CD1c-positive myeloid dendritic cell (primary cell): ENCODE measurements around the gene SIRPA.
A peak's percentile ranks its signal among the peaks of the same experiment; 100 is the strongest.

Experiments used
- DNase-seq: peaks from one replicate; pipeline ENCODE4 v3.0.0-alpha.2; 2016; ENCODE audit errors: extremely low spot score

SIRPA gene

GRCh38 chr20:1949347-1950100 is 54.3 kb downstream of the SIRPA start:
- DNase-seq = no peak

GRCh38 chr20:1950836-1951235 is 55.6 kb downstream of the SIRPA start:
- DNase-seq = no peak

GRCh38 chr20:1951436-1952115 is 56.4 kb downstream of the SIRPA start:
- no peak for DNase-seq

- DNase-seq = no peak
Measured at GRCh38 chr20:1952737-1953530, 57.7 kb downstream of the SIRPA start.

- peak; percentile 41 for DNase-seq
Measured at GRCh38 chr20:1953621-1954020, 58.4 kb downstream of the SIRPA start.

GRCh38 chr20:1955217-1955616 is 60.0 kb downstream of the SIRPA start:
- no peak for DNase-seq

GRCh38 chr20:1958426-1958825 is 63.2 kb downstream of the SIRPA start:
- no peak for DNase-seq

- no peak for DNase-seq
Measured at GRCh38 chr20:1959156-1959555, 63.9 kb downstream of the SIRPA start.

- no peak for DNase-seq
Measured at GRCh38 chr20:1961374-1961773, 66.2 kb downstream of the SIRPA start.

GRCh38 chr20:1964061-1964460 is 68.9 kb downstream of the SIRPA start:
- peak; percentile 76 for DNase-seq

GRCh38 chr20:1964659-1965405 is 69.6 kb downstream of the SIRPA start:
- DNase-seq = no peak

- peak; percentile 71 for DNase-seq
Measured at GRCh38 chr20:1965520-1966351, 70.5 kb downstream of the SIRPA start.

GRCh38 chr20:1968964-1969363 is 73.8 kb downstream of the SIRPA start:
- DNase-seq = no peak

- no peak for DNase-seq
Measured at GRCh38 chr20:1971893-1972586, 76.8 kb downstream of the SIRPA start.

GRCh38 chr20:1973601-1974440 is 78.6 kb downstream of the SIRPA start:
- no peak for DNase-seq

GRCh38 chr20:1975291-1975690 is 80.1 kb downstream of the SIRPA start:
- DNase-seq = no peak

- DNase-seq = no peak
Measured at GRCh38 chr20:1979106-1979778, 84.0 kb downstream of the SIRPA start.

- no peak for DNase-seq
Measured at GRCh38 chr20:1982686-1983085, 87.5 kb downstream of the SIRPA start.

GRCh38 chr20:1983301-1983700 is 88.1 kb downstream of the SIRPA start:
- DNase-seq = peak; percentile 7
